ENCODE data around the gene RCAN1. TPM values are rescaled to one million over a fixed set of nuclear protein-coding genes. Genes with fewer than 3 reads are reported as not detected.

RCAN1 gene
- total and polyA plus RNA-seq, 4 donors: 12.2 to 32.8 (median 29.8) TPM

GRCh38 chr21:34540206-34540605, 74.7 kb downstream of the RCAN1 start:
- TF ChIP-seq CTCF (IDR thresholded peaks at IDR 0.05; ENCODE audit: control extremely low read depth, extremely low read depth): no peak
- no peaks in the 10 kb centered on the region for H3K36me3 ChIP-seq (ENCODE audit: control insufficient read depth in 4 of 4, insufficient read depth in 4 of 4, low read length in 4 of 4)
- H3K4me1 ChIP-seq (ENCODE audit: control insufficient read depth in 5 of 5, insufficient read depth in 5 of 5, low read length in 5 of 5): peaks cover 0 to 9% (median 5%) of the 10 kb centered on the region in 5 donors
- H3K9ac ChIP-seq (ENCODE audit: insufficient read depth in 1 of 2, low read length in 2 of 2): no peak overlapping the region
- peaks cover 0 to 6% (median 0%) of the 10 kb centered on the region in 4 donors for H3K9me3 ChIP-seq (ENCODE audit: control insufficient read depth in 4 of 4, insufficient read depth in 3 of 4, low read length in 3 of 4)
- H3K4me3 ChIP-seq: no peak overlapping the region
- DNase-seq (no peak), ATAC-seq (ENCODE audit: insufficient read depth, low FRiP score) (no peak)
- WGBS, 2 donors: 78 to 86% methylated on average over 5 of the region's 5 CpGs
- no peak overlapping the region for H3K27ac ChIP-seq (ENCODE audit: low read depth in 1 of 2, low read length in 1 of 2)
- no peaks in the 10 kb centered on the region for H3K27me3 ChIP-seq (ENCODE audit: control insufficient read depth in 3 of 3, insufficient read depth in 3 of 3, low read length in 2 of 3)

- H3K9ac ChIP-seq (ENCODE audit: insufficient read depth in 1 of 2, low read length in 2 of 2): no peak overlapping the region
- H3K4me3 ChIP-seq: no peak overlapping the region
- no peak for ATAC-seq (ENCODE audit: insufficient read depth, low FRiP score)
- peaks cover 0 to 12% (median 0%) of the 10 kb centered on the region in 5 donors for H3K4me1 ChIP-seq (ENCODE audit: control insufficient read depth in 5 of 5, insufficient read depth in 5 of 5, low read length in 5 of 5)
- H3K36me3 ChIP-seq (ENCODE audit: control insufficient read depth in 4 of 4, insufficient read depth in 4 of 4, low read length in 4 of 4): no peaks in the 10 kb centered on the region
- no peaks in the 10 kb centered on the region for H3K27me3 ChIP-seq (ENCODE audit: control insufficient read depth in 3 of 3, insufficient read depth in 3 of 3, low read length in 2 of 3)
- no peak for TF ChIP-seq CTCF (IDR thresholded peaks at IDR 0.05; ENCODE audit: control extremely low read depth, extremely low read depth)
- 43 to 65% methylated on average over 3 of the region's 3 CpGs for WGBS, 2 donors
- no peak for DNase-seq
- peaks cover 0 to 4% (median 0%) of the 10 kb centered on the region in 4 donors for H3K9me3 ChIP-seq (ENCODE audit: control insufficient read depth in 4 of 4, insufficient read depth in 3 of 4, low read length in 3 of 4)
- H3K27ac ChIP-seq (ENCODE audit: low read depth in 1 of 2, low read length in 1 of 2): peak overlapping the region in 1 of 2 donors; percentile 75
Measured at GRCh38 chr21:34537838-34538237, 77.1 kb downstream of the RCAN1 start.

- H3K27ac ChIP-seq (ENCODE audit: low read depth in 1 of 2, low read length in 1 of 2): peak overlapping the region in 1 of 2 donors; percentile 75
- H3K4me3 ChIP-seq: no peak overlapping the region
- DNase-seq (no peak), ATAC-seq (ENCODE audit: insufficient read depth, low FRiP score) (no peak)
- H3K9ac ChIP-seq (ENCODE audit: insufficient read depth in 1 of 2, low read length in 2 of 2): no peak overlapping the region
- no peaks in the 10 kb centered on the region for H3K27me3 ChIP-seq (ENCODE audit: control insufficient read depth in 3 of 3, insufficient read depth in 3 of 3, low read length in 2 of 3)
- H3K9me3 ChIP-seq (ENCODE audit: control insufficient read depth in 4 of 4, insufficient read depth in 3 of 4, low read length in 3 of 4): no peaks in the 10 kb centered on the region
- peaks cover 0 to 12% (median 0%) of the 10 kb centered on the region in 5 donors for H3K4me1 ChIP-seq (ENCODE audit: control insufficient read depth in 5 of 5, insufficient read depth in 5 of 5, low read length in 5 of 5)
- 45 to 79% methylated on average over 2 of the region's 2 CpGs for WGBS, 2 donors
- no peaks in the 10 kb centered on the region for H3K36me3 ChIP-seq (ENCODE audit: control insufficient read depth in 4 of 4, insufficient read depth in 4 of 4, low read length in 4 of 4)
- TF ChIP-seq CTCF (IDR thresholded peaks at IDR 0.05; ENCODE audit: control extremely low read depth, extremely low read depth): no peak
Measured at GRCh38 chr21:34536820-34537219, 78.1 kb downstream of the RCAN1 start.

- Histone ChIP-seq H3K9me3 (ENCODE audit: control insufficient read depth in 4 of 4, insufficient read depth in 3 of 4, low read length in 3 of 4) (no peaks in the 10 kb centered on the region), H3K27me3 (ENCODE audit: control insufficient read depth in 3 of 3, insufficient read depth in 3 of 3, low read length in 2 of 3) (no peaks in the 10 kb centered on the region), H3K36me3 (ENCODE audit: control insufficient read depth in 4 of 4, insufficient read depth in 4 of 4, low read length in 4 of 4) (no peaks in the 10 kb centered on the region), H3K4me1 (ENCODE audit: control insufficient read depth in 5 of 5, insufficient read depth in 5 of 5, low read length in 5 of 5) (peaks cover 0 to 12% (median 0%) of the 10 kb centered on the region in 5 donors), H3K4me3 (no peak overlapping the region), H3K27ac (ENCODE audit: low read depth in 1 of 2, low read length in 1 of 2) (peak overlapping the region in 1 of 2 donors; percentile 75), H3K9ac (ENCODE audit: insufficient read depth in 1 of 2, low read length in 2 of 2) (no peak overlapping the region)
- ATAC-seq (ENCODE audit: insufficient read depth, low FRiP score) (no peak), DNase-seq (no peak)
- 93 to 94% methylated on average over 8 of the region's 8 CpGs for WGBS, 2 donors
- no peak for TF ChIP-seq CTCF (IDR thresholded peaks at IDR 0.05; ENCODE audit: control extremely low read depth, extremely low read depth)
Measured at GRCh38 chr21:34536311-34536710, 78.6 kb downstream of the RCAN1 start.

Measured in lung (tissue), 12 donors.